Testis (tissue), 3 donors: Measurements from ENCODE around the gene CCDC73. TPM values are rescaled to one million over a fixed set of nuclear protein-coding genes. Genes with fewer than 3 reads are reported as not detected.

Source experiments
- DNase-seq: peaks from one replicate; pipeline ENCODE4 v3.0.0-alpha.2; 2019
- H3K27ac ChIP-seq, 2 donors: fragments of 200-600 bp; sonication (generic); one replicate each; pipeline ENCODE4 v1.5.1; 2019
- H3K27me3 ChIP-seq: fragments of 200-600 bp; sonication (generic); one replicate; pipeline ENCODE4 v1.5.1; 2019
- H3K36me3 ChIP-seq: fragments of 200-600 bp; sonication (generic); one replicate; pipeline ENCODE4 v1.5.1; 2017; ENCODE audit warnings: low read depth; ENCODE audit errors: missing control alignments
- H3K4me1 ChIP-seq: fragments of 200-600 bp; sonication (generic); one replicate; pipeline ENCODE4 v1.5.1; 2019
- H3K4me3 ChIP-seq, 2 donors: fragments of 200-600 bp; sonication (generic); one replicate each; pipeline ENCODE4 v1.5.1; 2017 to 2019
- H3K9me3 ChIP-seq: fragments of 200-600 bp; sonication (generic); one replicate; pipeline ENCODE4 v1.5.1; 2017
- POLR2A ChIP-seq: fragments of 450-650 bp; IDR thresholded peaks from one replicate; pipeline ENCODE4 v1.6.1; 2017; ENCODE audit warnings: antibody characterized with exemption, mild to moderate bottlenecking, moderate library complexity
- WGBS, 2 donors: methylation state at CpG; one replicate each; pipeline ENCODE4 v1.1.5; 2018; 5-methylcytosine and 5-hydroxymethylcytosine counted together
- intact Hi-C: fragments of 100-400 bp; cut with DNase I; formaldehyde crosslinking; loops from one replicate; pipeline ENCODE4 v1.15.1; 2023; ENCODE audit warnings: low total_unique reads
- polyA plus RNA-seq: library from polyadenylated mRNA; stranded (reverse); fragments of 350-450 nt; fragmentation: Illumina TruSeq; extraction: RNeasy Lipid Tissue Mini Kit (QIAGEN cat#74804); gene quantifications from one replicate; pipeline ENCODE4 v1.2.3, GENCODE V29; 2014; ENCODE audit warnings: low read depth, low replicate concordance; ENCODE audit not compliant: insufficient read depth
- total RNA-seq, 2 donors: library from RNA; depleted of rRNA; stranded (reverse); fragments of >200 nt; gene quantifications; one replicate each; pipeline ENCODE4 v1.2.3, GENCODE V29; 2016
- TF ChIP-seq, protein P1 (sequence below), 3 experiments: fragments of 450-650 bp in 2 of 3; fragments of 200-600 bp in 1 of 3; sonication (generic) in 1 of 3; IDR thresholded peaks; one replicate each; pipeline ENCODE4 v1.5.1; 2016 to 2019; ENCODE audit warnings: antibody characterized with exemption in 3 of 3, mild to moderate bottlenecking in 2 of 3, moderate library complexity in 1 of 3

The CCDC73 gene
- total and polyA plus RNA-seq, 3 donors from 2014 or later: 1.0 to 14.3 (median 6.6) TPM

DNA sequence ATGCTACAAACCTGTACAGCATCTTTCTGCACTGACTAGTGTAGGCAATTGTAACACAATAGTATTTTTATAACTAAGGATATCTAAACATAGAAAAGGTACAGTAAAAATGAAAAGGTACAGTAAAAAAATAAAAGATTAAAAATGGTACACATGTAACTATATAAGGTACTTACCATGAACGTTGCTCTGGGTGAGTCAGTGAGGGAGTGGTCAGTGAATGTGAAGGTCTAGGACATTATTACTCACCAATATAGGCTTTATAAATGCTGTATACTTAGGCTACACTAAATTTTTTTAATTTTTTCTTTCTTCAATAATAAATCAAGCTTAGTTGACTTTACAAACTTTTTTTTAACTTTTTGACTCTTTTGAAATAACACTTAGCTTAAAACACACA lies 150.9 kb downstream of the CCDC73 start:
- TF ChIP-seq POLR2A: no peak
- TF ChIP-seq, protein P1, sequence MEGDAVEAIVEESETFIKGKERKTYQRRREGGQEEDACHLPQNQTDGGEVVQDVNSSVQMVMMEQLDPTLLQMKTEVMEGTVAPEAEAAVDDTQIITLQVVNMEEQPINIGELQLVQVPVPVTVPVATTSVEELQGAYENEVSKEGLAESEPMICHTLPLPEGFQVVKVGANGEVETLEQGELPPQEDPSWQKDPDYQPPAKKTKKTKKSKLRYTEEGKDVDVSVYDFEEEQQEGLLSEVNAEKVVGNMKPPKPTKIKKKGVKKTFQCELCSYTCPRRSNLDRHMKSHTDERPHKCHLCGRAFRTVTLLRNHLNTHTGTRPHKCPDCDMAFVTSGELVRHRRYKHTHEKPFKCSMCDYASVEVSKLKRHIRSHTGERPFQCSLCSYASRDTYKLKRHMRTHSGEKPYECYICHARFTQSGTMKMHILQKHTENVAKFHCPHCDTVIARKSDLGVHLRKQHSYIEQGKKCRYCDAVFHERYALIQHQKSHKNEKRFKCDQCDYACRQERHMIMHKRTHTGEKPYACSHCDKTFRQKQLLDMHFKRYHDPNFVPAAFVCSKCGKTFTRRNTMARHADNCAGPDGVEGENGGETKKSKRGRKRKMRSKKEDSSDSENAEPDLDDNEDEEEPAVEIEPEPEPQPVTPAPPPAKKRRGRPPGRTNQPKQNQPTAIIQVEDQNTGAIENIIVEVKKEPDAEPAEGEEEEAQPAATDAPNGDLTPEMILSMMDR (IDR thresholded peaks at IDR 0.05): no peak
- DNase-seq: no peak
- Histone ChIP-seq H3K27ac (no peak overlapping the region), H3K4me3 (no peak overlapping the region), H3K4me1 (no peaks in the 10 kb centered on the region), H3K9me3 (no peaks in the 10 kb centered on the region), H3K36me3 (no peaks in the 10 kb centered on the region), H3K27me3 (no peaks in the 10 kb centered on the region)
- intact Hi-C loops: no loop called here
- WGBS, 2 donors: 67 to 73% methylated on average over 1 of the region's 1 CpG

- TF ChIP-seq POLR2A: no peak
- TF ChIP-seq, protein P1 (IDR thresholded peaks at IDR 0.05): no peak
- intact Hi-C loops: no loop called here
- Histone ChIP-seq H3K4me3 (no peak overlapping the region), H3K9me3 (no peaks in the 10 kb centered on the region), H3K27me3 (no peaks in the 10 kb centered on the region), H3K4me1 (no peaks in the 10 kb centered on the region), H3K27ac (no peak overlapping the region), H3K36me3 (no peaks in the 10 kb centered on the region)
- DNase-seq: no peak
Observed at GRCh38 chr11:32641361-32641760, 153.1 kb downstream of the CCDC73 start.

GRCh38 chr11:32635819-32636218 lies 158.6 kb downstream of the CCDC73 start:
- no peaks in the 10 kb centered on the region for H3K36me3 ChIP-seq
- no peak for DNase-seq
- WGBS, 2 donors: 86 to 93% methylated on average over 2 of the region's 2 CpGs
- no peak for TF ChIP-seq POLR2A
- TF ChIP-seq, protein P1 (IDR thresholded peaks at IDR 0.05): no peak
- no peak overlapping the region for H3K4me3 ChIP-seq
- no peaks in the 10 kb centered on the region for H3K27me3 ChIP-seq
- no peaks in the 10 kb centered on the region for H3K9me3 ChIP-seq
- no peak overlapping the region for H3K27ac ChIP-seq
- no peaks in the 10 kb centered on the region for H3K4me1 ChIP-seq
- intact Hi-C loops: no loop called here

- no peaks in the 10 kb centered on the region for H3K4me1 ChIP-seq
- no peak overlapping the region for H3K4me3 ChIP-seq
- H3K9me3 ChIP-seq: no peaks in the 10 kb centered on the region
- TF ChIP-seq, protein P1 (IDR thresholded peaks at IDR 0.05): no peak
- no peak for TF ChIP-seq POLR2A
- no peaks in the 10 kb centered on the region for H3K36me3 ChIP-seq
- no peak for DNase-seq
- no peak overlapping the region for H3K27ac ChIP-seq
- intact Hi-C loops: no loop called here
- no peaks in the 10 kb centered on the region for H3K27me3 ChIP-seq
Observed at GRCh38 chr11:32630844-32631243, 163.6 kb downstream of the CCDC73 start.

- Histone ChIP-seq H3K36me3 (no peaks in the 10 kb centered on the region), H3K9me3 (no peaks in the 10 kb centered on the region), H3K4me3 (no peak overlapping the region), H3K4me1 (no peaks in the 10 kb centered on the region), H3K27ac (no peak overlapping the region), H3K27me3 (no peaks in the 10 kb centered on the region)
- intact Hi-C loops: no loop called here
- TF ChIP-seq POLR2A: no peak
- TF ChIP-seq, protein P1 (IDR thresholded peaks at IDR 0.05): no peak
- DNase-seq: no peak
- 83 to 87% methylated on average over 4 of the region's 4 CpGs for WGBS, 2 donors
Observed at GRCh38 chr11:32616903-32617302, 177.6 kb downstream of the CCDC73 start.
